CD4-positive, alpha-beta T cell treated with Interleukin-6 for 4 hours (primary cell): Measurements from ENCODE around the gene ADM2.

Experiments used
- DNase-seq: peaks from one replicate; pipeline ENCODE4 v3.0.0-alpha.2; 2020; ENCODE audit warnings: mixed read lengths

Gene ADM2

GRCh38 chr22:50445880-50446707 is 35.2 kb upstream of the ADM2 start:
- no peak for DNase-seq

DNA sequence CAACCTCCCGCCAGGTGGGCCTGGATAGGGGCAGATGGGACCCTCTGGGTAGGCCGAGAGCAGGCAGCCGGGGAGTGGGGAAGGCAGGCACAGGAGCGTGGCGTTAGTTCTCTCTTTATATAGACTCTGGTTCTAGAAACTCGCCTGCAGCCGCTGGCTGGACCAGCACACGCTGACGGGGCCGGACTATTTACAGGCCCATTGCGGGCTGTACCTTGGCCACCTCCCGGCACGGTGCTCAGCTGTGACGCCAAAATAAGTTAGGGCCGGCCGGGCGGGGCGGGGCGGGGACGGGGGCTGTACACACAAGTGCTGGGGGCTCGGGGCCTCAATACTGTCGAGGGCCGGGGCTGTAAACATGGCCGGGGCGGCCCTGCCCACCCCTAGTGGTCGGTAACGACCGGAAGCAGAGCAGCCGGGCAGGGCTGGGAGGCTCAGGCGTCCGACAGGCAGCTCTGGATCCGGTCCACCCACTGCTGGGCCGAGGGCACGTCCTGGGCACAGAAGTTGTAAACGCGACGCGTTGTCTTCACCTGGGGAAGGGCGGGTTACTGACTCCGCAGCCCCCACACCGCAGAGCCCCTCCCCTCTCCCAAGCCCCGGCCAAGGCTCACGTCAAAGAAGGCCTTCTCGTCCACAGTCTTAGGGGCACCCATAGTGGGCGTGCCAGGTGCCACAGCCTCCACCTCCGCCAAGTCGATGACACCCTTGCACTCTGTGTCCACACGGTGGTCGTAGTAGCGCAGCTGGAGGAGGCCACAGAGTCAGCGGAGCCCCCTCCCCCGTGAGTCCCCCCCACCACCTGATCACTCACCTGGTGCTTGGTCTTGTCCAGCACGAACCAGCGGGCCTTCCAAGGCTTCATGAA is 34.4 kb upstream of the ADM2 start:
- DNase-seq: no peak

- no peak for DNase-seq
Measured at GRCh38 chr22:50447576-50448551, 33.5 kb upstream of the ADM2 start.

GRCh38 chr22:50452649-50453048 is 28.7 kb upstream of the ADM2 start:
- no peak for DNase-seq

DNA sequence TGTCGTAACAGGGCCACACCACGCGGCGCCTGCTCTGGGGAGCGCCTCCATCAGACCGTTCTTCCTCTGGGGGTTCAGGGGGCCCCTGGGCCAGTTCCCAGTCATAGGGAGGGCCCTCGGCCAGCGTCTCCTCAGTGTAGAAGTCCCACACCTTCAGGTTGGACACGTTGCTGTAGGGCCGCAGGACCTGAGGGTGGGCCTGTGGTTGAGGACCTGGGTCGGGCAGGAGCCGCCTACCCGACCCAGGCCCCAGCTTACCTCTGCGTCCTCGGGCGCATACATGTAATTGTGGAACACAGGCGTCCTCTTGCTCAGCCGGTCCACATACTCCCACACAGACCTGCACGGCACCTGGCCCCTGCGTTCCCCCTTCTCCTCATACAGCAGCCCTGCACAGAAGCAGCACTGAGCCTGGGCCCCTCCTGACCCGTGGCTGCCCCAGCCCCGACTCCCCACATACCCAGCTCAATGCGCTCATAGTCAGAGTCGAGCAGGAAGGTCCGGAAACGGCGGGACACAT is 26.7 kb upstream of the ADM2 start:
- no peak for DNase-seq

DNA sequence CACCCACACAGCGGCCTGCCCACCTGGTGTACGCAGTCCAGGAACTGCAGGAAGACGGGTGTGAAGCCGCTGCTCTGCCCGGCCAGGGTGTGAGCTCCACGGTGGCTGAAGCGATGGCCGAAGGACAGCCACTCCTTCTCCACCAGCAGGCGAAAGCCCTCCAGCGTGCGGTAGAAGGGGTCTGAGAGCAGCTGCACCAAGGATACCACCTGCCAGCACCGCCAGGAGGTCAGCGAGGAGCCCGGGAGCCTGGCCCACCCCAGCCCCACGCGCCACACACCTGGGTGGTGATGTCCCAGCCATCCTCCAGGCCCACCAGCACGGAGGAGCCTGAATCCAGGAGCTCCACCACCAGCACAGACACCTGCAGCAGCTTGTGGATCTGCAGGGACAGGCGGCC is 26.1 kb upstream of the ADM2 start:
- no peak for DNase-seq

GRCh38 chr22:50456026-50456425 is 25.3 kb upstream of the ADM2 start:
- no peak for DNase-seq

DNA sequence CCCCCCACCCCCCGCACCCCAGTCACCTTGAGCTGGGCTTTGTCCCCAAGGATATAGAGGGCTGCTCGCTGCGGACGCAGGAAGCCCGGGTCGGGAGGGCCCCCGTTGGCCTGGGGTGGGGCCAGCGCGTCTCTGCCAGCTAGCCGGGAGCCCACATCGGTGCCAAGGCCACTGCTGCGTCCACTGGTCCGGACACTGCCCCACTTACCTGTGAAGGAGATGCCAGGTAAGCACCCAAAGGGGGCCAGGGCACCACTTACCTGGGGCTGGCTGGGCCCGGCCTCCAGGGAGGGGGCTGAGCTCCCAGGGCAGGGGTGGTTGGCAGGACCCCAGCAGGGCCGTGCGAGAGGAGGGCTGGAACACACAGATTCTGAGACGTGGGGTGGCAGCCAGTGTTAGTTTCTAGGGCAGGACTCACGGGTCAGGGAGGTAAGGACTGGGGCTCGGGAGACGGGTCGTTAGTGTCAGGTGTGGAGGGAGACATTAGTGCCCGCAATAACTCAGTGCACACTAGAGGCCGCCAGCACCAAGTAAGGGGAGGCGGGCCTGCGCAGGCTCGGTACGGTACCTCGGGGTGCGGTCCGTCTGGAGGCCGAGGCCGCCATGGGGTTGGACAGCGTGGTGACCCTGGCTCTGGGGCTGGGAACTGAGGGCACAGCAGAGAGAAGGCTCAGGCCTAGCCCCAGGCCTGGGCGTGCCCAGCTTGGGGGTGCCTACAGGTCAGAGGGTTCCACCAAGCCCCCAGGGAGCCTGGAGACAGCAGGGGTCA is 24.7 kb upstream of the ADM2 start:
- DNase-seq: peak; percentile 27

GRCh38 chr22:50459016-50459415 is 22.3 kb upstream of the ADM2 start:
- DNase-seq: no peak

GRCh38 chr22:50459496-50460140 is 21.7 kb upstream of the ADM2 start:
- DNase-seq: no peak

- no peak for DNase-seq
Measured at GRCh38 chr22:50460938-50461337, 20.4 kb upstream of the ADM2 start.

- no peak for DNase-seq
Measured at GRCh38 chr22:50461536-50461935, 19.8 kb upstream of the ADM2 start.

- no peak for DNase-seq
Measured at GRCh38 chr22:50461979-50462540, 19.3 kb upstream of the ADM2 start.

DNA sequence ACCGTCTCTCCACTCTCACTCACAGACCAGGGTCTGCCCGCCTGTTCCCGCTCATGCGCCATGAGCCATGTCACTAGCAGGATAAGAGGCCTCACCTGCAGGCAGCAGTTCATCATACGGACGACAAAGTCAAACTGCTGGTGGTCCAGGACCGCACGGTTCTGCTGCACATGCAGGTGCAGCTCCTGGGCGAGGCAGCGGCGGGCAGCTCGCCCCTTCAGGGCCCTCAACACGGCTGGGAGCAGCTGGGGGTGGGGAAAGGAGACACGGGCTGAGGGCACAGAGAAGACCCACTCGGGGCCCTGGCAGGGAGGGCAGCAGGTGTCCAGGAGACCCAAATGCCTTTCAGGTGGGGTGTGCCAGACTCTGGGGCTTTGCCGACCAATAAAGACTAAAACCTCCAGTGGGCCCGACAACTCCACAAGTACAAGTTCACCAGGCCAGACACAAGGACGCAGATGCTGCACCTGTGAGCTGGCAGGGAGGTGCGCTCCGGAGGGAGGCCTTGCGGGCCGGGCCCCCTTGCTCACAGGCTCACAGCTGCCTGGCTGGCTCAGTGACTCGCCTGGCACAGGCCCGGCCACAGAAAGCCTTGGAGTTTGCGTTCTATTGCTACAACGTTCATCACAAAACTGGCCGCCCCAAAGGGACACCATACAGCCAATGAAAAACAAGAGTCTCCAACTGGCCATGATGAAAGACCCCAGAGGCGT is 18.0 kb upstream of the ADM2 start:
- no peak for DNase-seq

GRCh38 chr22:50464451-50464850 is 16.9 kb upstream of the ADM2 start:
- DNase-seq: no peak

DNA sequence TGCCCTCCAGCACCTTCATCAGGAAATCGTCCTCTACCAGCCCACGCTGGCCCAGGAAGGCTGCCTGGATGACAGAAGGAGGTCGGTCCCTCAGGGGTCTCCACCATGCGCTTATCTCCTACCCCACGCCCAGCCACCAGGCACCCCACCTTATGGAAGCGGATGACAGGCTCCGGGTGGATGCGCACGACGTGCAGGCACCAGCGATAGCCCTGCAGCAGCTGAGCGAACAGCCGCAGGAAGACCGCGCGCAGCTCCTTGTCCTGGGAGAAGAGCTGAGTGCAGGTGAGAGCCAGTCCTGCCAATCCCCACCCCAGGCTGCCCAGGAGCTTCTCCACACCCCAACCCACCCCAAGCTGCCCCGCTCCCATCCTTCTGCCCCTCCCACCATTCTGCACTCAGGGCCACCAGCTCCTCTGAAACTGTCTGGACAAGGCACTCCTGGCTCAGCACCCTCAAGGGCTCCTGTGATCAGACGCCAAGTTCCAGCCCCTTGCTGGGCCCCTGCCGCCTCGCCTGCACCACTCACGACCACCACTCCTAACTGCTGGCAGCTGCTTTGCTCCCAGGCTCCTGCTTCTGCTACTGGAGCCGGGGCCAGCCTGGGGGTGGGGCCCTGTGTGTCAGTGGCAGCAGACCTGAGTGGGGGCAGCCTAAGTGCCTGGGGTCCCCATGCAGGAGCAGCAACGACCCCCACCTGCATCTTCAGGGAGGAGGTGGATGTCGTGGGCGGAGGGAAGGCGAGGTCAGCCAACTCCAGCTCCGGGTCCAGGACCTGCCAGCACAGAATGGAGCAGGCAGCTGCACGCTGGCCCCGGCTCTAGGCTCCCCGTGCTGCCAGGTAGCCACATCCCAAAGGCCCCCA is 16.0 kb upstream of the ADM2 start:
- no peak for DNase-seq

DNA sequence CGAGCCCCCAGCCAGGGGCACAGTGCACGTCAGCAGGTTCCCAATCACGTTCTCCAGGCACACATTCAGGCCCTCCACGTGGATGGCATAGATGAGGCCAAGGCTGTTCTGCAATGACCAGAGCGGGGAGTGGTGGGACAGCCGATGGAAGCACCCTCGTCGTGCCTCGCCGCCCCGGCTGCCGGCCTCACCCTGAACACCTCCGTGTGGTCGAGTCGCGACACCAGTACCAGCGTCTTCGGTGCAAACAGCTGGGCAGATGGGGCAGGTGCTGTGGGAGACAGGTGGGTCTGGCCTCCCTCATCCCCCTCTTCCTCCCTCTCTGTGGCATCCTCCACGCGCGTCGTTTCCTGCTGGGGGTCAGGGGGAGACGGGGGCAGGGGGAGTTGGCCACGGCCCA is 14.0 kb upstream of the ADM2 start:
- no peak for DNase-seq

GRCh38 chr22:50467773-50468440 is 13.4 kb upstream of the ADM2 start:
- no peak for DNase-seq

DNA sequence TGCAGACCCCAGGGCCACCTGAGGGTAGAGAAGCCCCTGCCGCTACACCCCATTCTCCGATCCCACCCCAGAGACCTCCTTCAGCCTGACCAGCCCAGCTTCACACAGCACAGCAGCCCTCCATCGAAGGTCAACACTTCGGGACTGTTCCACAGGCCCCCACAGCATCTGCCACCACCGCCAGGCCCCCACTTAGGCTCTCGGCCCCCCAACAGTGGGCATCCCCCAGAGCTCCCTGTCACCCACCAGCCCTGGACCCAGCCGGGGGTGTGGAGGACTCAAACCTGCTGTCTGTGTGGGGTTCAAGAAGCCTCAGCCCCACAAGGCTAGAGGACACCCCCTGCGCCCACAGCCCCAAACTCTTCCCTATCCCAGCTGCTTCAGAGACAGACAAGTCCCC is 12.7 kb upstream of the ADM2 start:
- no peak for DNase-seq
